ENCODE data around the gene MPZ. TPM values are rescaled to one million over a fixed set of nuclear protein-coding genes. Genes with fewer than 3 reads are reported as not detected.

Gene MPZ
- total and polyA plus RNA-seq, 9 of the 15 experiments (the other 6 are each of a cell fraction or from before 2014, with no cell fraction given), result 0.22 to 16.6 (median 10.9) TPM

DNA sequence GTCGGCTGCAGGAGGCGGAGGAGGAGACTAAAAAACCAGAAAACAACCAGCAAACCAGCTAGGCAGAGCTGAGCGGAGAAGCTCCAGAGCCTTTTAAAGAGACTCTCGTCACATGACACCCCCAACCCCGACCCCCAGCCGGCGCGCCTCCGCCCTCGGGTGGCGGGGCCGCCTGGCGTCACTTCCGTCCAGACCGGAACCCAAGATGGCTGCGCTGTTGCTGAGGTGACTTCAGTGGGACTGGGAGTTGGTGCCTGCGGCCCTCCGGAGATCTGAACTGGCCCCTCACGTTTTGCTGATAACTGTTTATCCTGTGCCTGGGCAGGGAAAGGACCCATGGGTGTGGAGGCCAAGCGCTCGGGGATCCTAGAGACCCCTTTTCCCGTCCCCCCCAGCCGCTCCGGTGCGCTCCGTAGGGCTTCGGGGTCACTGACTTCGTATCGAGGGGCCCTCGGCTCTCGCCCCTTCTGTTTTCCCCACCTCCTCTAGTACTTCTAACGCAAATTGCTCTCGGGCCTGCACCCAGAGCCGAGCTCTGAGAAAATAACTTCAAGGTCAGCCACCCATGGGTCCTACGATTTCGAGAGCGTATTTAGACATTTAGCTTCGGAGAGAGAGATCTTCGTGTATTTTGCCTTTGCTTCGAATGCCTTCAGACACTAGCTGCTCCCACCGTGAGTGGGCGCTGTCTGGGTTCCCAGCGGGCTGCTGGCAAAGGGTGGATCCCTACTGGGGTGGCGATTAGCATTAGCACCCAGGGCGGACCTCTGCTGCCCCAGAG lies 4.6 kb upstream of the MPZ start, which contains the start of gene SDHC (continued):
- TF ChIP-seq, protein P1, sequence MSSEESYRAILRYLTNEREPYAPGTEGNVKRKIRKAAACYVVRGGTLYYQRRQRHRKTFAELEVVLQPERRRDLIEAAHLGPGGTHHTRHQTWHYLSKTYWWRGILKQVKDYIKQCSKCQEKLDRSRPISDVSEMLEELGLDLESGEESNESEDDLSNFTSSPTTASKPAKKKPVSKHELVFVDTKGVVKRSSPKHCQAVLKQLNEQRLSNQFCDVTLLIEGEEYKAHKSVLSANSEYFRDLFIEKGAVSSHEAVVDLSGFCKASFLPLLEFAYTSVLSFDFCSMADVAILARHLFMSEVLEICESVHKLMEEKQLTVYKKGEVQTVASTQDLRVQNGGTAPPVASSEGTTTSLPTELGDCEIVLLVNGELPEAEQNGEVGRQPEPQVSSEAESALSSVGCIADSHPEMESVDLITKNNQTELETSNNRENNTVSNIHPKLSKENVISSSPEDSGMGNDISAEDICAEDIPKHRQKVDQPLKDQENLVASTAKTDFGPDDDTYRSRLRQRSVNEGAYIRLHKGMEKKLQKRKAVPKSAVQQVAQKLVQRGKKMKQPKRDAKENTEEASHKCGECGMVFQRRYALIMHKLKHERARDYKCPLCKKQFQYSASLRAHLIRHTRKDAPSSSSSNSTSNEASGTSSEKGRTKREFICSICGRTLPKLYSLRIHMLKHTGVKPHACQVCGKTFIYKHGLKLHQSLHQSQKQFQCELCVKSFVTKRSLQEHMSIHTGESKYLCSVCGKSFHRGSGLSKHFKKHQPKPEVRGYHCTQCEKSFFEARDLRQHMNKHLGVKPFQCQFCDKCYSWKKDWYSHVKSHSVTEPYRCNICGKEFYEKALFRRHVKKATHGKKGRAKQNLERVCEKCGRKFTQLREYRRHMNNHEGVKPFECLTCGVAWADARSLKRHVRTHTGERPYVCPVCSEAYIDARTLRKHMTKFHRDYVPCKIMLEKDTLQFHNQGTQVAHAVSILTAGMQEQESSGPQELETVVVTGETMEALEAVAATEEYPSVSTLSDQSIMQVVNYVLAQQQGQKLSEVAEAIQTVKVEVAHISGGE (CRISPR knock-in tag; IDR thresholded peaks at IDR 0.05), result peak in 1 of 3 experiments; percentile 75; a peak in 1 of 6 replicates
- TF ChIP-seq MCM7 (IDR thresholded peaks at IDR 0.05) (no peak), ARID1B (IDR thresholded peaks at IDR 0.05) (peak; percentile 35; the same call in 1 of the 2 replicates), E2F3 (CRISPR knock-in tag; IDR thresholded peaks at IDR 0.05) (no peak), CBFA2T2 (conservative IDR thresholded peaks at IDR 0.05) (peak; percentile 38; the same call in 1 of the 2 replicates), ZNF583 (CRISPR knock-in tag; IDR thresholded peaks at IDR 0.05) (0 out of 2 replicates have a peak, but pooled peaks have one; percentile 44), BHLHE40 (IDR thresholded peaks at IDR 0.05; ENCODE audit: low read length) (peak; percentile 46), ZC3H8 (IDR thresholded peaks at IDR 0.05) (no peak), GATA2 (CRISPR knock-in tag; IDR thresholded peaks at IDR 0.05) (no peak), DEAF1 (CRISPR knock-in tag; IDR thresholded peaks at IDR 0.05) (no peak), SPI1 (IDR thresholded peaks at IDR 0.05; ENCODE audit: borderline replicate concordance, low read depth, low read length) (peak; percentile 69), MXI1 (IDR thresholded peaks at IDR 0.05; ENCODE audit: low read depth, low read length) (peak; percentile 47; the same call in 1 of the 2 replicates), PHF21A (IDR thresholded peaks at IDR 0.05; ENCODE audit: borderline replicate concordance, low read depth) (no peak), ZBTB7A (IDR thresholded peaks at IDR 0.05; ENCODE audit: borderline replicate concordance, control insufficient read depth, low read depth, low read length) (peak; percentile 90), NCOA6 (IDR thresholded peaks at IDR 0.05) (no peak), ZBTB5 (IDR thresholded peaks at IDR 0.05) (no peak), MAZ (CRISPR knock-in tag; conservative IDR thresholded peaks at IDR 0.05 in 1 of 2, IDR thresholded peaks at IDR 0.05 in 1 of 2) (peak; percentile 92 to 96), FOXA3 (CRISPR knock-in tag; conservative IDR thresholded peaks at IDR 0.05 in 1 of 2, IDR thresholded peaks at IDR 0.05 in 1 of 2) (peak in 1 of 2 experiments; percentile 57; a peak in 1 of 4 replicates), GTF2A2 (tag; IDR thresholded peaks at IDR 0.05) (no peak)
- TF ChIP-seq, protein P2, sequence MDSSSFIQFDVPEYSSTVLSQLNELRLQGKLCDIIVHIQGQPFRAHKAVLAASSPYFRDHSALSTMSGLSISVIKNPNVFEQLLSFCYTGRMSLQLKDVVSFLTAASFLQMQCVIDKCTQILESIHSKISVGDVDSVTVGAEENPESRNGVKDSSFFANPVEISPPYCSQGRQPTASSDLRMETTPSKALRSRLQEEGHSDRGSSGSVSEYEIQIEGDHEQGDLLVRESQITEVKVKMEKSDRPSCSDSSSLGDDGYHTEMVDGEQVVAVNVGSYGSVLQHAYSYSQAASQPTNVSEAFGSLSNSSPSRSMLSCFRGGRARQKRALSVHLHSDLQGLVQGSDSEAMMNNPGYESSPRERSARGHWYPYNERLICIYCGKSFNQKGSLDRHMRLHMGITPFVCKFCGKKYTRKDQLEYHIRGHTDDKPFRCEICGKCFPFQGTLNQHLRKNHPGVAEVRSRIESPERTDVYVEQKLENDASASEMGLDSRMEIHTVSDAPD (CRISPR knock-in tag; IDR thresholded peaks at IDR 0.05), result no peak
